Astrocyte of the spinal cord (primary cell): Measurements from ENCODE around the gene MN1.

ENCODE experiments used
- DNase-seq: peaks from one replicate; pipeline ENCODE4 v3.0.0; 2011; ENCODE audit warnings: low read depth, low spot score
- H3K4me3 ChIP-seq: 2 replicates; pipeline ENCODE4 v1.5.1; 2011; ENCODE audit warnings: low read depth, mild to moderate bottlenecking, low read length, moderate library complexity
- in situ Hi-C: cut with HindIII; loops from 2 replicates; pipeline ENCODE4 v1.10.0; 2017; ENCODE audit warnings: low sequenced_read_pairs
- TF ChIP-seq, protein P1 (sequence below): IDR thresholded peaks from 2 replicates; pipeline ENCODE4 v1.5.1; 2012; ENCODE audit warnings: low read depth, mild to moderate bottlenecking, low read length, inconsistent platforms

Gene MN1

GRCh38 chr22:27732841-27733240 lies 68.7 kb downstream of the MN1 start:
- TF ChIP-seq, protein P1, sequence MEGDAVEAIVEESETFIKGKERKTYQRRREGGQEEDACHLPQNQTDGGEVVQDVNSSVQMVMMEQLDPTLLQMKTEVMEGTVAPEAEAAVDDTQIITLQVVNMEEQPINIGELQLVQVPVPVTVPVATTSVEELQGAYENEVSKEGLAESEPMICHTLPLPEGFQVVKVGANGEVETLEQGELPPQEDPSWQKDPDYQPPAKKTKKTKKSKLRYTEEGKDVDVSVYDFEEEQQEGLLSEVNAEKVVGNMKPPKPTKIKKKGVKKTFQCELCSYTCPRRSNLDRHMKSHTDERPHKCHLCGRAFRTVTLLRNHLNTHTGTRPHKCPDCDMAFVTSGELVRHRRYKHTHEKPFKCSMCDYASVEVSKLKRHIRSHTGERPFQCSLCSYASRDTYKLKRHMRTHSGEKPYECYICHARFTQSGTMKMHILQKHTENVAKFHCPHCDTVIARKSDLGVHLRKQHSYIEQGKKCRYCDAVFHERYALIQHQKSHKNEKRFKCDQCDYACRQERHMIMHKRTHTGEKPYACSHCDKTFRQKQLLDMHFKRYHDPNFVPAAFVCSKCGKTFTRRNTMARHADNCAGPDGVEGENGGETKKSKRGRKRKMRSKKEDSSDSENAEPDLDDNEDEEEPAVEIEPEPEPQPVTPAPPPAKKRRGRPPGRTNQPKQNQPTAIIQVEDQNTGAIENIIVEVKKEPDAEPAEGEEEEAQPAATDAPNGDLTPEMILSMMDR, result no peak
- in situ Hi-C loops, result no loop called here

DNA sequence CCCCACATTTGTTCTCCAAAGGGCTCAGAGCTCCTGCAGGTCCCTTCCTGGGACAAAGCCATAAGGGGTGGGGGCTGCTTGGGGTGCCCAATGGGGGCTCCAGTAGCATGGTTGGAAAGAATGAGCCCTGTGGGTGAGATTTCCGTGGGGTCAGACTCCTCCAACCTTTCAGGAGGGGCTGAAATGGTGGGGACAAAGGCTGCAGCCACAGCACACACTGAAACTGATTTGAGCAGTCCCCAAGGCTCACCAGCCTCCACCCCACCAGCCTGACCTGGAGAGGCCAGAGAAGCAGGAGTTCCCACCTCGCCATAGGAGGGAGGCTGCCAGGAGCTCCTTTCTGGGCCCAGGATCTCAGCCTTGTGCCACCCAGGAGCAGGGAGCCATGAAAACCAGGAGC lies 69.2 kb downstream of the MN1 start:
- TF ChIP-seq, protein P1, result no peak
- no peak for DNase-seq
- in situ Hi-C loops, result no loop called here

More at GRCh38 chr22:27732841-27733240, 68.7 kb downstream of the MN1 start:
- no peak for DNase-seq
- H3K4me3 ChIP-seq, result no peak overlapping the region

DNA sequence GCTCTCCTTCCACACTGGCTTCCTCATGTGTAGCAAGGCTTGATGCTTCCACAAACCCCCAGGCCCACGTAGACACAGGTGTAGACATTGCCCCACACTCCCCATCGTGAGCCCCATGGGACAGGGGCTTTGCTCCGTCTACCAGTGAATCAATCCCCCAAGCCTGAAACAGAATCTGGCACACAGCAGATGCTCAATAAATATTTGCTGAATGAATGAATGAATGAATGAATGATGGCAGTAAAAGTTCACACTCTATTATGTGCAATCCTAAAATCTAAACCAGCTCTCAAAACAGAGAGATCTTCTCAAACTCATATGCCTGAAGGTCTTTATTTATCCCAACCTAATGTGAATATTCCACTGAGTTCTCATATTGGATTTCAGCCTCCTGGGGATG lies 69.9 kb downstream of the MN1 start:
- in situ Hi-C loops, result no loop called here
- no peak for DNase-seq
- TF ChIP-seq, protein P1, result no peak
- H3K4me3 ChIP-seq, result no peak overlapping the region

More for the DNA sequence above, 69.2 kb downstream of the MN1 start:
- H3K4me3 ChIP-seq, result no peak overlapping the region

GRCh38 chr22:27730641-27731433 lies 70.7 kb downstream of the MN1 start:
- TF ChIP-seq, protein P1, result no peak
- no peak overlapping the region for H3K4me3 ChIP-seq
- in situ Hi-C loops, result no loop called here
- no peak for DNase-seq

DNA sequence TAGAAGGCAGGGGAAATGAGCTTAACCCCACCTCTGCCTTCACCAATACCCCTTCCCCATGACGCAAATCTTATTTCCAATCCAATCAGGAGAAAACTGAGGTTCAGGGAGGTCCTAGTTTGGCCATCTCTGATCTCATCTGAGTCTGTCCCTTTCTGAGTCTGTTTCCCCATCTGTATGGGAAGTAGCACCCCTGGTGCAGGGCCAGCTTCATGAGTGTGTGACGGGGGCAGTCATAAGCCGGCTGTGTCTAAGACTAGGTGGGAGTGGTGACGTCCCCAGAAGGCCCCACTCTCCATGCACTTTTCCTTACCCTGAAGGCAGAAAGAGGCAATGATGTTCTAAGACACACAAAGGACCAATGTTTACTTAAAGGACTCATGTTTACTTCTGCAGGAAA lies 72.3 kb downstream of the MN1 start:
- TF ChIP-seq, protein P1, result no peak
- in situ Hi-C loops, result no loop called here
- no peak for DNase-seq
- H3K4me3 ChIP-seq, result no peak overlapping the region

- in situ Hi-C loops, result no loop called here
- DNase-seq, result no peak
- TF ChIP-seq, protein P1, result no peak
- no peak overlapping the region for H3K4me3 ChIP-seq
Measured at GRCh38 chr22:27727673-27728451, 73.7 kb downstream of the MN1 start.
